HPDE6-E6E7 (cell line): ENCODE data around the gene RPUSD1.
"Not testable (repeated sequence)": the region's sequence is repeated elsewhere in the genome, so short reads cannot be mapped to it uniquely, and the experiment has no call there.

Experiments used
- DNase-seq: peaks from one replicate; pipeline ENCODE4 v3.0.0; 2011; ENCODE audit warnings: missing footprints; ENCODE audit errors: extremely low spot score

Gene RPUSD1

GRCh38 chr16:783404-784161 lies 4.6 kb downstream of the RPUSD1 start:
- DNase-seq, result no peak

- DNase-seq, result peak; percentile 64
Observed at GRCh38 chr16:782766-783403, 5.3 kb downstream of the RPUSD1 start.

- DNase-seq, result no peak
Observed at GRCh38 chr16:782258-782657, 5.9 kb downstream of the RPUSD1 start.

- DNase-seq, result no peak
Observed at GRCh38 chr16:781346-782010, 6.7 kb downstream of the RPUSD1 start.

- DNase-seq, result no peak
Observed at GRCh38 chr16:780296-780695, 7.9 kb downstream of the RPUSD1 start.

- DNase-seq, result no peak
Observed at GRCh38 chr16:779561-779960, 8.6 kb downstream of the RPUSD1 start.

- DNase-seq, result no peak
Observed at GRCh38 chr16:778909-779527, 9.2 kb downstream of the RPUSD1 start.

GRCh38 chr16:778447-778846 lies 9.7 kb downstream of the RPUSD1 start:
- DNase-seq, result no peak

GRCh38 chr16:777826-778225 lies 10.4 kb downstream of the RPUSD1 start:
- DNase-seq, result no peak

GRCh38 chr16:776824-777223 lies 11.4 kb downstream of the RPUSD1 start:
- no peak for DNase-seq

GRCh38 chr16:776298-776697 lies 11.9 kb downstream of the RPUSD1 start:
- DNase-seq, result not testable (repeated sequence)

GRCh38 chr16:775236-775796 lies 12.9 kb downstream of the RPUSD1 start:
- no peak for DNase-seq

GRCh38 chr16:774086-775001 lies 13.8 kb downstream of the RPUSD1 start:
- DNase-seq, result no peak

- DNase-seq, result no peak
Observed at GRCh38 chr16:772959-773358, 15.2 kb downstream of the RPUSD1 start.

- DNase-seq, result no peak
Observed at GRCh38 chr16:770411-770810, 17.8 kb downstream of the RPUSD1 start.

GRCh38 chr16:769934-770333 lies 18.2 kb downstream of the RPUSD1 start:
- no peak for DNase-seq

GRCh38 chr16:769184-769784 lies 18.9 kb downstream of the RPUSD1 start:
- DNase-seq, result no peak

- DNase-seq, result no peak
Observed at GRCh38 chr16:768428-768827, 19.8 kb downstream of the RPUSD1 start.

- DNase-seq, result no peak
Observed at GRCh38 chr16:767743-768235, 20.4 kb downstream of the RPUSD1 start.

GRCh38 chr16:766820-767640 lies 21.2 kb downstream of the RPUSD1 start:
- DNase-seq, result no peak
